Bronchial epithelial cell (primary cell): ENCODE results near the gene UBE2L3. TPM values are rescaled to one million over a fixed set of nuclear protein-coding genes. Genes with fewer than 3 reads are reported as not detected.
"Not testable (repeated sequence)": the region's sequence is repeated elsewhere in the genome, so short reads cannot be mapped to it uniquely, and the experiment has no call there.

Source experiments
- DNase-seq: peaks from one replicate; pipeline ENCODE4 v3.0.0-alpha.2; 2010; ENCODE audit warnings: low read depth
- FAIRE-seq: peaks from 2 replicates; lab custom pipeline; 2011; peaks lifted over from hg19 to GRCh38; lab: Jason Lieb, UNC
- H3K27me3 ChIP-seq: 2 replicates; pipeline ENCODE4 v1.5.1; 2011; ENCODE audit warnings: low read length; ENCODE audit not compliant: control insufficient read depth, insufficient read depth
- H3K36me3 ChIP-seq: 2 replicates; pipeline ENCODE4 v1.5.1; 2011; ENCODE audit warnings: low read length; ENCODE audit not compliant: control insufficient read depth, insufficient read depth
- H3K4me3 ChIP-seq: 2 replicates; pipeline ENCODE4 v1.5.1; 2011; ENCODE audit warnings: mild to moderate bottlenecking, low read depth, low read length, control low read depth
- total RNA-seq: library from RNA; depleted of rRNA; stranded (reverse); fragments of >200 nt; gene quantifications from 2 replicates; pipeline ENCODE4 v1.2.1, GENCODE V29; 2014
- TF ChIP-seq, protein P1 (sequence below): IDR thresholded peaks from 2 replicates; pipeline ENCODE4 v1.5.1; 2011; ENCODE audit warnings: mild to moderate bottlenecking, moderate library complexity, low read length, control low read depth, inconsistent platforms; ENCODE audit not compliant: insufficient read depth, severe bottlenecking

UBE2L3 gene
- total RNA-seq, 1 donor from 2014 or later: 14.7 TPM

- FAIRE-seq, H3K36me3 ChIP-seq, DNase-seq, H3K27me3 ChIP-seq, H3K4me3 ChIP-seq: not testable (repeated sequence)
These were observed 6.9 kb upstream of the UBE2L3 start for GRCh38 chr22:21560657-21561056.

DNA sequence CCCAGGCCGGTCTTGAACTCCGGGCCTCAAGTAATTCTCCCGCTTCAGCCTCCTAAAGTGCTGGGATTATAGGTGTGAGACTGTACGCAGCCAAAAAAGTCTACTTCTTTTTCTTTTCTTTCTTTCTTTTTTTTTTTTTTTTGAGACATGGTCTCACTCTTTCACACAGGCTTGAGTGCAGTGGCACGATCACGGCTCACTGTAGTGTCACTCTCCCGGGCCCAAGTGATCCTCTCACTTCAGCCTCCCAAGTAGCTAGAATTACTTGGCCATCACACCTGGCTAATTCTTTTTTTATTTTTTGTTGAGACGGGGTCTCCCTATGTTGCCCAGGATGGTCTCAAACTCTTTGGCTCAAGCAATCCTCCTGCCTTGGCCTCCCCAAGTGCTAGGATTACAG, 3.6 kb upstream of the UBE2L3 start:
- TF ChIP-seq, protein P1, sequence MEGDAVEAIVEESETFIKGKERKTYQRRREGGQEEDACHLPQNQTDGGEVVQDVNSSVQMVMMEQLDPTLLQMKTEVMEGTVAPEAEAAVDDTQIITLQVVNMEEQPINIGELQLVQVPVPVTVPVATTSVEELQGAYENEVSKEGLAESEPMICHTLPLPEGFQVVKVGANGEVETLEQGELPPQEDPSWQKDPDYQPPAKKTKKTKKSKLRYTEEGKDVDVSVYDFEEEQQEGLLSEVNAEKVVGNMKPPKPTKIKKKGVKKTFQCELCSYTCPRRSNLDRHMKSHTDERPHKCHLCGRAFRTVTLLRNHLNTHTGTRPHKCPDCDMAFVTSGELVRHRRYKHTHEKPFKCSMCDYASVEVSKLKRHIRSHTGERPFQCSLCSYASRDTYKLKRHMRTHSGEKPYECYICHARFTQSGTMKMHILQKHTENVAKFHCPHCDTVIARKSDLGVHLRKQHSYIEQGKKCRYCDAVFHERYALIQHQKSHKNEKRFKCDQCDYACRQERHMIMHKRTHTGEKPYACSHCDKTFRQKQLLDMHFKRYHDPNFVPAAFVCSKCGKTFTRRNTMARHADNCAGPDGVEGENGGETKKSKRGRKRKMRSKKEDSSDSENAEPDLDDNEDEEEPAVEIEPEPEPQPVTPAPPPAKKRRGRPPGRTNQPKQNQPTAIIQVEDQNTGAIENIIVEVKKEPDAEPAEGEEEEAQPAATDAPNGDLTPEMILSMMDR: no peak
- FAIRE-seq (no peak), DNase-seq (no peak)
- Histone ChIP-seq H3K4me3 (no peak overlapping the region), H3K36me3 (no peaks in the 10 kb centered on the region), H3K27me3 (no peaks in the 10 kb centered on the region)

GRCh38 chr22:21564411-21564810, 3.1 kb upstream of the UBE2L3 start:
- Histone ChIP-seq H3K36me3 (no peaks in the 10 kb centered on the region), H3K27me3 (no peaks in the 10 kb centered on the region), H3K4me3 (no peak overlapping the region)
- DNase-seq (no peak), FAIRE-seq (no peak)
- TF ChIP-seq, protein P1: no peak

- Histone ChIP-seq H3K36me3 (peaks cover 5% of the 10 kb centered on the region), H3K27me3 (no peaks in the 10 kb centered on the region), H3K4me3 (peak overlapping the region; percentile 82)
- FAIRE-seq (no peak), DNase-seq (no peak)
- TF ChIP-seq, protein P1: no peak
These were observed 997 bp downstream of the UBE2L3 start for GRCh38 chr22:21568347-21569075.

- H3K27me3 ChIP-seq, H3K36me3 ChIP-seq, FAIRE-seq, DNase-seq: not testable (repeated sequence)
- H3K4me3 ChIP-seq: peak overlapping the region; percentile 82
These were observed 1.5 kb downstream of the UBE2L3 start for GRCh38 chr22:21569076-21569427.

- Histone ChIP-seq H3K27me3 (no peaks in the 10 kb centered on the region), H3K36me3 (peaks cover 5% of the 10 kb centered on the region), H3K4me3 (no peak overlapping the region)
- TF ChIP-seq, protein P1: no peak
- FAIRE-seq: no peak
- no peak for DNase-seq
These were observed 2.1 kb downstream of the UBE2L3 start for GRCh38 chr22:21569459-21570170.
